ENCODE measurements around the gene TIGD7.

DNA sequence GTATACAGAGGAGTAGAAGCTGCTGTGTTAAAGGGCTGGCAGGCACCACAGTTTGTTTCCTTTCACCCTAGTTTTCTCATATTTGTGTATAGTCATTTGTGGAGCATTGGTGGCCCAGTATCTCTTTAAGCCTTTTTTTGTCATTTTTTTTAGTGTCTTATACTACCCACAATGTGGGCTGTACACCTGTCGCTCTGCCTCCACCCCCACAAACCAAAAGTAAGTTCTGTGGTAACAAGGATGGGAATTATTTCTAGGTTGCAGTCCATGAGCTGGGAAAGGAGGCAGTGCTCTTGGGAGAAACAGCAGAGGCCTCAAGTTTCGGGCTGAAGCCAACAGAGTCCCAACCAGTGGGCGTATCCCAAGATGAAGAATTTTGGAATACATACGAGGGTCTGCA lies 6.3 kb upstream of the TIGD7 start:
- no peak for TF ChIP-seq CTCF (IDR thresholded peaks at IDR 0.05; ENCODE audit: control extremely low read depth in 1 of 3, insufficient read depth in 1 of 3, low read depth in 1 of 3, low read length in 3 of 3)
- TF ChIP-seq E2F6 (IDR thresholded peaks at IDR 0.05) = no peak
- no peak for TF ChIP-seq CBX8 (IDR thresholded peaks at IDR 0.05; ENCODE audit: borderline replicate concordance, low read depth, low read length)
